Limb (tissue), 2 donors: ENCODE data around the gene IKBKE.

Experiments used
- DNase-seq, 2 donors: peaks; one replicate each; pipeline ENCODE4 v3.0.0-alpha.2; 2016; ENCODE audit errors: extremely low spot score in 2 of 2

IKBKE gene

DNA sequence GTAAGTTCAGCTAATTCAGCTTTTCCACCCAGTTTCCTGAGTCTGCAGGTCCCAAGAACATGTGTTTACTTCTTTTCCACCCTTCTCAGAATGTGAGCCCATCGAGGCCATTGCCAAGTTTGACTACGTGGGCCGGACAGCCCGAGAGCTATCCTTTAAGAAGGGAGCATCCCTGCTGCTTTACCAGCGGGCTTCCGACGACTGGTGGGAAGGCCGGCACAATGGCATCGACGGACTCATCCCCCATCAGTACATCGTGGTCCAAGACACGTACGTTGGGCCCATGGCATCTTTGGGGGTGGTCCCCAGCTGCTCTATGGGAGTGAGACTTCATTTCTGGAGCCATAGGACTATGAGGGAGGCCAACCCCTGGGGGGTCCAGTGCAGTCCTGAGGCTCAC lies 17.2 kb upstream of the IKBKE start:
- no peak for DNase-seq

DNA sequence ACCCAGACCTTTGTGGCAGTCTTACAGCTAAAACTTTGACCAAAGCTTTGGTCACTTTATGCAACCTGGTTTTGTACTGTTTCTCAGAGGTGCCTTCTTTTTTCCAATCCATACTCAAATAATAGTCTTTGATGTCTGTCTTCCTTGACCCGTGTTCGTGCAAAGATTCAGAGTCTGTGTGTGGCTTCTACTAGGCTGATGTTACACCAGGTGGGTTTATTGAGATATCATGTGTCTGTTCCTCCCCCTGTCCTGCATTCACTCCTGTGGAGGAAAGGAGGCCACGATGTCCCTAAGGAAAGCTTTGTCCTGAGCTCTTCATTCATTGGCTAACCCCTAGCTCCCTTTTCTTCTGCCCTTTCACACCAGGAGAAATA lies 15.0 kb upstream of the IKBKE start:
- DNase-seq: no peak

DNA sequence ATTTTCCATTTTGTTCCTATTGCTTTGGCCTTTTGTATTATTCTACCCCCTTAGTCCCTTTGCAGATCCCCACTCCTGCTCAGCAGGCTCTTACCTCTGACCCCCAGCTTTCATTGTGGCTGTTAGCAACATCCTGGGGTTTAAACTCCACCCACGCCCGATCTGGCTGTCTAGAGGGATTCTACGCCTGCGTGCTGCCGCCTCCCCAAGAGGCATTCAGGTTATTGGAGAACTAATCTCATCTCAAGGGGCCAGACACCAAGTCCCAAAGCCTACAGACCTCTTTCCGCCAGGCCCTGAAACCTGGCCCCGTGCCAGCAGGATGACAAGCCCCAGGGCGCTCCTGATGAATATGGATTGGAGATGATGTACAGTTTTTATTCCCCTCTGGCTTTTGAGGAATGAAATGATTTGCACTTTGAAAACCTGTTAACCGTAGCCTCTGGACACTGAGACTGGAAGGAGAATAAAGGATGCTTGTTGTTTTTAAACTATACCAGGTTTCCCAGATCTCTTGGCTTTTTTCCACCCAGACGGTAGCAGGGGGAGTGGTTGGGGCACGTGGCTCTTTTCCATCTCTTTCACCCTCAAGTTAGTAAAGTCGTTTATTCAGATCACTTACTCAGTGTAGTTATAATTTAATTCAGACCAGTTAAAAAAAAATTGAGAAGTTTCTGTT lies 14.5 kb upstream of the IKBKE start:
- DNase-seq: peak in 1 of 2 donors; percentile 66

DNA sequence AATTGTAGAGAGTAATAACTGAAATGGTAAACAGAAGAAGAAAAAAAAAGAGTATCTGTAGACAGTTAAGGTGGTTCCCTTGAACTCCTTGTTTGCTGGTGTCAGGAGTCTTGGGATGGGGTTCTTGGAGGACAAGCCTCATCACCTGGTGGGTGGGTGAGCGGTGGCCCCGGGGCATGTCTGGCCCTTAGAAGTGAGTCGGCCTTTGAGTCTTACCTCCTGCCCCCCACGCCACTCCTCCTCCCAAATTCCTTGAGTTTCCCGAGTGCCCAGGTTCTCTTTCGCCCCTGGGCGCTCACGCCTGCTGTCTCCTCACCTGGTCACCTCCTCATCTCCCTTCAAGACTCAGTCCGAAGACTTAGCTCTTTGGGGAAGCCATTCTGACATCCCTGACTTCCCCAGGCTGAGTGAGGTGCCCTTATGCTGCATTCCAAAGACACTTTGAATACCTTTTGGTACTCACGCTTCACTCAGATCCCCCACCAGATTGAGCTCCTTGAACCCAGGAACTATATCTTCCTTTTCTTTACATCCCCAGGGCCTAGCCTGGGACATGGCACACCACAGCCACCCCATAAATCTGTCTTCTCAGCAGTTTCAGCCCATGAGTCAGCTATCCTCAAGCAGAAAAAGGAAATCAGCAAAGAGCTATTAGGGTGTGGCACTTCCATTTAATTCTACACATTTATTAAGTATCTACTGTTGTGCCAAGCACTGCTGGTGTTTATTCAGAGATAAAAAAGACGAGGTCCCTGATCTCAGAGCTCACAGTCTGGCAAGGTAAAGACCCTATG lies 13.5 kb upstream of the IKBKE start:
- no peak for DNase-seq

DNA sequence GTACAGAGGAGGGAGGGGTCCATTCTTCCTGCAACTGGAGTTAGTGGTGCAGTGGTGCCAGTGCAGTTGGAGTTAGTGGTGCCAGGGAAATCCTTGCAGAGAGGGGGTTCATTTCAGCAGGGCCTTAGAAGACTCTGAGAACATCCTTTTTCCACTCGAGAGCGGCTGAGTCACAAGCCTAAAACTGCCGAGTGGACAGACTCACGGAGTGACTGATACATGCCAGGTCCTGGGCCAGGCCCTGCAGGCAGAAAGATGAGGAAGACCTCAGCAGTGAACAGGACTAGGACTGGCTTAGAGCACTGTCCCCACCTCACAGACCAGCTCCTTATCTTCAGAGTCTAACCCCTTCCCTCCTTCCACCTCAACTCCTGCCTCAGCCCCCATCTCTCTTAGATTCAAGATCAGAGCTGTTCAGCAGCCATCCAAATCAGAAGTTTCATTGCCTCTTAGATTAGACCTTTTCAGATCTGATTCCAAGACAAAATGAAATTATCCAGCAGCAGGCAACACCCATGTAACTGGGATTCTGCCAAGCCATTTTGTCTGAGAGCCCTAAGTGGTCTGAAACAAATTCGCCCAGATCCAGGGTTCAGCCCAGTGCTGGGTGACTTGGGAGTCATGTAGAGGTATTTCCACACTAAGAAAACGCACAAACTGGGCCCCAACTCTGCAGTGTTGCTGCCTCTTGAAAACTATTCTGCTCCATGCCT lies 12.7 kb upstream of the IKBKE start:
- DNase-seq: no peak

DNA sequence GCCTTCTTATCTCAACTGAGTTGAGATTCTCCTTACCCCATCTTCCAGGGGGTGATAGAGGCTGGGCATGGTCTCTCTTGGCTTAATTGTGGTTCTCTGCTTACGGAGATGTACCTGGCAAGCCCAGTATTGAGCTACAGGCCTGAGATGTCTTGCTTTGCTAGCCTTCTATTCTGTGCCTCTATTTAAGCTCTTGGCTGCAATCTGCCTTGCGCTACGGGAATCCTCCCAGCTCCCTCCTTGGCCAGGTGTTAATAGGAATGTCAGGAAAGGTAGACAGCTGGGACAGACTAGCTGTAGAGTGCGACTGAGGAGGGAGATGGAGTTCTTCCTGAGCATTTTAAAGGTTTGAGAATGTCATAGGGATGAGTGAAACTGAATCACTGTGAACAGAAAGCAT lies 10.6 kb upstream of the IKBKE start:
- no peak for DNase-seq

DNA sequence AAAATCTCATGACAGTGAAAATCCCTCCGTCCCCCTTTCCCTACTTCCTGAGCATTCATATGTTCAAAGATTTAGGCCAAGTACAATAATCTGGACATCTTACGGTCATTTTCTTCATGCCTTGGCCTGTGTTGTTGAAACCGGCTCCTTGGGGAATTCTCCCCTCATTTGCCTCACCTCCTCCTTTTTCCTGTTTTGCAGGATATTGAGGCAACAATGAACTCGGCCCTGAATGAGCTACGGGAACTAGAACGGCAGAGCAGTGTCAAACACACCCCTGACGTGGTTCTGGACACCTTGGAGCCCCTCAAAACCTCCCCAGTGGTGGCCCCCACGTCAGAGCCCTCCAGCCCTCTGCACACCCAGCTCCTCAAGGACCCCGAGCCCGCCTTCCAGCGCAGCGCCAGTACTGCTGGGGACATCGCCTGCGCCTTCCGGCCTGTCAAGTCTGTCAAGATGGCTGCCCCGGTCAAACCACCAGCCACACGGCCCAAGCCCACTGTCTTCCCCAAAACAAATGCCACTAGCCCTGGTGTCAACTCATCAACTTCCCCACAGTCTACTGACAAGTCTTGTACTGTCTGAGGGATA lies 9.3 kb upstream of the IKBKE start:
- DNase-seq: no peak

DNA sequence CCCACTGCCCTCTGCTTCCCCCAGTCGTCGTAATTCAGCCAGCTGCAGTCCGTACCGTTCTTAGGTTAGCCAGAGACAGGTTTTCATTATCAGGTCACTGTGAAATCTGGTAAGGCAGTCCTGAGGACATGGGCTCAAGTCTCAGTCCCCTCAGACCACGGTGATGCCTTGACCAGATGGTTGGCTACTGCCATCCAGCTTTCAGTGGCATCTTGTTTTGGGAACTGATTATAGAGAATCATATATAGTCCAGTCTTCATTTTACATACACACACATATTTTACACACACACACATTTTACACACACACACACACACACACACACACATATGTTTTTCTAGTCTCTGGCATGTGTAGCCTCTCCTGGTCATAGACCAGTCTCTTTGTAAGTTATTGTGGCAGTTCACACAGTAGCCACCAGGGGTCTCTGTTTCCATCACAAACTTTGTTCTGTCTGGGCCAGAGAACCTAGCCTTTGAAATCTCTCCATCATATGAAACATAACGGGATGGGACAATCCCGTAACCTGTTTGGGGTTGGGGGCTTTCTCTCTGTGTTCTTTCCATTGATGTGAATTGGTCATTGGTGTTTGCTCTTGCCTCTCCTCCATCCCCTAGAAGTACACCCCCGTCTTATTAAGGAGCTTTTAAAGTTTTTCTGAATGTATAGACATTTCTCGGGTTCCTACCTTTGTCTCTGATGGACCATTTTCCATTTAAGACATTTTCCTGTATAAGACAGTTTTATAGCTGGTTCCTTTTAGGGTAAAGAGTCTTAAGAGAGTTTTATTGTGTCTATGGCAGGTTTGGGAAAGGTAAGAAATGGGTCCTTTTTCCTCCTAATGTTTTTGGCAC lies 8.4 kb upstream of the IKBKE start:
- DNase-seq: peak; percentile 74 to 82

DNA sequence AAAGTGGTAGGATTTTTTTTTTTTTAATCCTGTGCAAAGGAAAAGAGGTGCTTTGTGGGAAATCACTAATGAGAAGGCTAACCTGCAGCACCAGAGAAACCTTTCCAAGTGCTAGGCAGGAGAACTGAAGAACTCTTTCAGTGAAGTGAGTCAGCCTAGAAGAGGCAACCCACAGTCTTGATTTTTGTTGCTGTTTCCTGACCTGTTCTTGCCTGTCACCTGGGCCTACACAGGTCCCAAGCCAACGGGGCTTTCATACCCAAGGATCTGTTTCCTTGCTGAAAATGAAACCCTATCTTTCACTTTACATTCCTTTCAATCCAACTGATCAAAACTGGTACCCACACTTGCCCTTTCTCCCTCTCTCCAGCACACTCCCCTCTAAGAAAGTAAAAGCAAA lies 7.1 kb upstream of the IKBKE start:
- no peak for DNase-seq

DNA sequence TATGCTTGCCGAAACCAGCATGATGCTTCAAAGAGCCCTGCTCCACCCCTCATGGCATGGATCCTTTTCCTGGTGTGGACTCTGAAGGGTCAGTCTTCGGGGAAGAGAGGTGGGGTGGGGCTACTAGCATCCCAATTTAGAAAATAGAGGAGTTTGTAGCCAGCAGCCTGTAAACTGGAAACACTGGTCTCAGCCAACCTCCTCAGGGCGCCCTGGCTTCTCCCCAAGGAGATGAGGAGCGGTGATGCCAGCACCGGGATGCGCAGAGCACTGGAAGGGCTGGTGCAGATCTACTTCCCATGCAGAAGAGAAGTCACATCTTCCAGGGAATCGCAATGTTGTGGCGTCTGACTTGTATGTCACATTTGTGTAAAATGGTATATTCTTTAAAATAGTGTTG lies 6.4 kb upstream of the IKBKE start:
- no peak for DNase-seq

DNA sequence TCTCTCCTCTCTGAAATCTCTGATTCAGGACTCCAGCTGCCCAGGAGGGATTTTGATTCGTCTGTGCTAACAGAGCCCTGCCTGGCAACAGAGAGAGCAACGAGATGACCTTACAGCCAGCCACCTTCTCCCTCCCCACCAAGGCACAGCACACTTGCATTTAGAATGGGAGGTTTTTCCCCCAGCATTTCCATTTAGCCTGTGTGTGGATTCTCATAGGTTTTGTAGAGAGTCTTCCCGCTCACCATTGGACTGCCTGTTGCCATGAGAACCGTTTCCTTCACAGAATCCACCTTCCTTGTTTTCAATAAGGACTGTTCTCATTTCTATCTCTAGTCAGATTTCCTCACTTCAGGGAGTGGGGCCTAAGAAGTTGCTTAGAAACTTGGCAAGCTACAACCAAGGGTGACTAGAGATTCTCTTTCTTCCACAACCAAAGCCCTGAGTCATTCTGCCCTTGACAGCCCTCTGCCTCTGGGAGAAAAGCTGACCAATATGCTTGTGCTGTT lies 5.8 kb upstream of the IKBKE start:
- no peak for DNase-seq

DNA sequence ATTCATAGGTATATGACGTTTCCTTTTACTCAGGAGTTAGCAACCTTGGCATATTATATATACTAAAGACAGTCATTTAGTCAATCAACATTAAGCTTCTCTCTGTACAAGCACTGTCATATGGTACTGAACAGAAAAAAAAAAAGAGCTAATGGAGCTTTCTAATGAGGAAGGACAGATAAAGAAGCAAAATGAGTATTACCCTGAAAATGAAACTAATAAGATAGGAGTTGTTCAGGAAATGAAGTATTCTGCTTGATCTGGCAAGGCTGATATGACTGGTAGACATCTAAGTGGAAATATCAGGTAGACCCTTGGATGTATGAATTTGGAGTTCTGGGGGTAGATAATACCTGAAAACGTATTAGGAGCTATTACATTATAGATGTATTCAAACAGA lies 4.3 kb upstream of the IKBKE start:
- DNase-seq: no peak

DNA sequence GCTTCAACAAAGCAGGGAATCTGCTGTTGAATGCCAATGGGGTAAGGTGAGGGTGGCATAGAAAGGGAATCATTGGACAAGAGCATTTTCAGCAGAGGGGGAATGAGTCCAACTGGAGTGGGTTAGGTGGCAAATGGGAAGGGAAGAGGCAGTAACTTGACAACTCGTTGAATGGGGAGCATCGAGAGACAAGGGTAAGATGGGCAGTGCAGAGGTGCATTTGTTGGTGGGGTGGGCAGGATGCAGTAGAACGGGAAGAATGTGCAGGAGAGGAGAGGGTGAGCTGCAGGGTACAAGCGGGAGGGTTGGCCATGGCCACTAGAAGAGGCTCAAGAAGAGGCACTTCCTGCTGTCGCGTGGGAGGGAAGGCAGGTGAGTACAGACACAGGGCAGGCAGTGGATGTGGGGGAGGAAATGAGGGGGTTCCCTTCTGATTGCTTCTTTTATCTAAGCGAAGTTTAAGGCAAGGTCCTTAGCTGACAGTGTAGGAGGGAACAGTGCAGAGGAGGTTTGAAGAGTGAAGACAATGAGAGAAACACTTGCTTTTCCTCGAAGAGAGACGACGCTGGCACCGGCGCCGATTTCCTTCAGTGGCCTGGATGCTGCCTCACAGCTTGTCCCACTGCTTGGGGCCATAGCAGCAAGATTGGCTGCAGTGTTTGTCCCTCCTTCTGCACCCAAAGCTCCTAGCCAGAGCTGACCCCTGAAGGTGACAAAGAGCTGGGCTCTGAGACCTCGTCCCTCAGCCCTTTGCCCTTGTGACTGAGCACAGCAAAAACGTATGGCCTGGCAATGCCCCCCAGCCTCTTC lies 3.2 kb upstream of the IKBKE start:
- DNase-seq: no peak

DNA sequence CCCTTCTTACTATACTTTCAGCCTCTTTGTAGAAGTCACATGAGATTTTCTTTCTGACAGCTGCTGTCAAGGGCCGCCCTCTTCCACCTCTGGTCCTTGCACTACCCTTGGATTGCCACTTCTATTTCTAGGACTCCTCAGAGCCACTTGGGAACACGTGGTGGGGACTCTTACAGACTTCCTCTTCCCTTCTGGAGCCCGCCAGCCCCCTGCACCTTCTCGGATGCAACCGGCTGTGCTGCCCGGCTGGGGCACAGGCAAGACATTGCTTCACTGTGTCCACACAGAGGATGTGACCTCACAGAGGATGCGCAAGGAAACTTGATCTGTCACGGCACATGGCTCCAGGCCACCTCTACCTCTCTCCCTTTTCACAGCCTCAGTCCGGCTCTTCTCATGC lies 2.4 kb upstream of the IKBKE start:
- no peak for DNase-seq

DNA sequence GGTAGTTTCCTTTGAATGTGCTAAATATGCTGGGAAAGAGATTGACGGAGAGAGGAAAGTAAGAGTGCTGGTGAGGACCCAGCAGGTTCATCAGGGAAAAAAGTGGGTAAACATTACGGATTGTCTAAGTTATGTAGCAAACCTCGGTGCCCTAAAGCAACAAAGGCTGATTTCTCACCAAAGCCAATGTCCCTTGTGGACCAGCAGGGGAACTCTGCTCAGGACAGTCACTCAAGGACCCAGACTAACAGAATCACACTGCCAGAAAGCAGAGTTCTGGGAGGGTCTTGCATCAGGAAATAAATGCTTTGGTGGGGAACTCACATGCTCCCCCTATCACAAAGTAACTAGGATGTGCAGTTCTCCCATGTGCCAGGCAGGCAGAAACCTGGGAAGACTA lies 1.7 kb upstream of the IKBKE start:
- no peak for DNase-seq

DNA sequence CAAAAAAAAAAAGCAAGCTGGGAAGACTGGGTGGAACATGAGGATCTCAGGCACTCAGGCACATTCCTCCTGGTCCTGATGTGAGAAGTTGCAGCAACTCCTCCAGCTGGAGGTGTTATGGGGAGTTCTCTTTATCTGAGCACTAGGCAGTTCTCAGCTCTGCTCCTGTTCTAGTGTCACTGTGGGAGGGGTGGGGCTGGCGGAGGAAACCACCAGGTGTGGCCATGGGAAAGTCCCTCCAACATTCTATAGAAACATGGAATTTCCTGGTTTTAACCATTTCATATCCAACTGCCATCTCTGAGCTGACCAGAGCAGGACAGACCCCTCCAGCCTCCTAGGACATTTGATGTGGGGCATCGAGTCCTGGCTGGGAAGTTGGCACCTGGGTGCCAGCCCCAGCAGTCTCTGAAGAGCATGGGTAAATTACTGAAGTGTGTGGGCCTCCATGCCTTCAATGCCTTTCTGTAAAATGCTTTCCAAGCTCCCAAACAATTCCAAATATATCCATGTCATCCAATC lies 804 bp upstream of the IKBKE start:
- DNase-seq: no peak

DNA sequence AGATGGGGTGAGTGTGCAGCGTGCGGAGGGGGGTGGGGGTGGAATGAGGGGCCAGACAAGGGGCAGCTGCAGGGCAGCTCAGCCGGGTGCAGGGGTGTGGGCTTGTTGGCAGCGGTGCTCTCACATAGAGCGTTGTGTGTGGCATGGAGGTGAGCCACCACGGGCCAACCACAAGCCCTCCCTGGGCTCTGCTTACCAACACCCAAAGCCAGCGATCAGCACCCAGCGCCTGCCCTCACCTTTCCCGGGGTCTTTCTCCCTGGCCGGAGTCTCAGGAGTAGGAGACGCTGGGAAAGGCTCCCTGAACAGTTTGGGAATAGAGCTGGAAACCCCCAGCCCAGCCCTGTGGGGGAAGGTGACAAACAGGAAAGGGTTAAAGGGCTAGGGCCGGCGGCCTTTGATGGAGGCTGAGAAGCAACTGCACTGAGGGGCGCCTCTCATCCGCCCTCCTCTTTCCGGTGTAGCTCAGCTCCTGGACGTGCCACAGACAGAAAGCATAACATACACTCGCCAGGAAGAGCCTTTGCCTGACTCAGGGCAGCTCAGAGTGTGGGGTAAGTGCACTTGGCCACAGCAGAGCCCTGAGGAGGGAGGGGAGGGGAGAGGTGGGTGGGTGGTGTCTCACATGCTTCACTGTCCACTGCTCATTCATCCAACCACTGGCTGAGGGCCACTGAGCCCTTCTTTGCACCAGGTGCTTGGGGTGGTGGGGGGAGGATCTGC lies 577 bp downstream of the IKBKE start:
- no peak for DNase-seq

DNA sequence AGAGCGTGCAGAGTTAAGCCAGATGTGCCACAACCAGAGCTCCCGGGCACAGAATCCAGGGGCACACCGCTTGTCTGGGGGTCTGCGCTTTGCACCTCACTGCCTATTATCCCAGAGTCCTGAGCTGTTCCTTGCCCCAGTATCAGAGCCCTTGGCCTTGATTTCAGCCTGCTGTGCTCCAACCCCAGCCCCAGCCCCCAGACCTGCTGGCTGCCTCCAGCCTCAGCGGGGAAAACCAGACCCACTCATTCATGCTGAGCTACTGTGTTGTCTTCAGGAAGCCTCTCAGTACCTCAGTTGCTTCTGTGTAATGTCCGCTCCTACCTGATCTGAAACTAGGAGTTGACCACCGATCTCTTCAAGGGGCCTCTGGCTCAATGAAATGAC lies 1.1 kb downstream of the IKBKE start:
- DNase-seq: no peak

DNA sequence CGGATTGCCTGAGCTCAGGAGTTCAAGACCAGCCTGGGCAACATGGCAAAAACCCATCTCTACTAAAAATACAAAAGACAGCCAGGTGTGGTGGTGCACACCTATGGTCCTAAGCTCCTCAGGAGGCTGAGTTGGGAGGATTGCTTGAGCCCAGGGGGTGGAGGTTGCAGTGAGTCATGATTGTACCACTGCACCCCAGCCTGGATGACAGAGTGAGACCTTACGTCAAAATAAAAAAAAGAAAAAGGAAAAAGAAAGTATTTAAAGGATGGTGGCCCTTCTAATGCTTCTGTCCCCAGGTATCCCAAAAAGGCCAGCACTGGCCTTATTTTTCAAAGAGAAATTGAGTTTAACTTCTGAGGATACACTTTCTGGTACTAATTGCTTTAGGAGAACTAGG lies 1.7 kb downstream of the IKBKE start:
- DNase-seq: no peak
